HUES64 (cell line): ENCODE measurements around the gene ARGFX. TPM values are rescaled to one million over a fixed set of nuclear protein-coding genes. Genes with fewer than 3 reads are reported as not detected.

Experiments
- H3K27ac ChIP-seq: 2 replicates; pipeline ENCODE4 v1.7.0; 2013; ENCODE audit warnings: low read depth, low read length, inconsistent platforms
- H3K27me3 ChIP-seq: 2 replicates; pipeline ENCODE4 v1.6.1; 2013; ENCODE audit warnings: mild to moderate bottlenecking, low read length; ENCODE audit not compliant: insufficient read depth
- H3K36me3 ChIP-seq: 2 replicates; pipeline ENCODE4 v1.6.1; 2013; ENCODE audit warnings: mild to moderate bottlenecking, low read length; ENCODE audit not compliant: insufficient read depth
- H3K4me1 ChIP-seq: 2 replicates; pipeline ENCODE4 v1.6.1; 2013; ENCODE audit warnings: mild to moderate bottlenecking, low read length, moderate library complexity; ENCODE audit not compliant: insufficient read depth
- H3K4me3 ChIP-seq: 2 replicates; pipeline ENCODE4 v1.5.1; 2013; ENCODE audit warnings: mild to moderate bottlenecking, low read length, moderate library complexity
- H3K9ac ChIP-seq: 2 replicates; pipeline ENCODE4 v1.6.1; 2013; ENCODE audit warnings: mild to moderate bottlenecking, low read depth, low read length
- H3K9me3 ChIP-seq: 2 replicates; pipeline ENCODE4 v1.6.1; 2013; ENCODE audit warnings: low read depth, low read length; ENCODE audit not compliant: insufficient read depth
- WGBS: fragments of 150-250, 120-280 bp; methylation state at CpG from one replicate; pipeline ENCODE4 v1.1.7; 2013; ENCODE audit warnings: missing lambda C conversion rate; 5-methylcytosine and 5-hydroxymethylcytosine counted together
- polyA plus RNA-seq, 2 experiments: library from polyadenylated mRNA; stranded (reverse); fragments of 50-300 nt; gene quantifications; one replicate each; pipeline ENCODE4 v1.2.3, GENCODE V29; 2013

The ARGFX gene
- polyA plus RNA-seq (2013, experiment 1 of 2), result not detected
- polyA plus RNA-seq (2013, experiment 2 of 2), result not detected

- 93% methylated on average over 4 of the region's 5 CpGs for WGBS
- Histone ChIP-seq H3K4me1 (peaks cover 12% of the 10 kb centered on the region), H3K9me3 (no peaks in the 10 kb centered on the region), H3K27me3 (no peaks in the 10 kb centered on the region), H3K27ac (no peak within 1 kb of the TSS), H3K36me3 (no peaks in the 10 kb centered on the region), H3K4me3 (no peak within 1 kb of the TSS), H3K9ac (no peak within 1 kb of the TSS)
Measured at GRCh38 chr3:121567649-121568048, at the start of gene ARGFX. TSS of gene ARGFX (plus strand) at chr3:121567949. CDS start at chr3:121570714, 2,765 bp downstream.

DNA sequence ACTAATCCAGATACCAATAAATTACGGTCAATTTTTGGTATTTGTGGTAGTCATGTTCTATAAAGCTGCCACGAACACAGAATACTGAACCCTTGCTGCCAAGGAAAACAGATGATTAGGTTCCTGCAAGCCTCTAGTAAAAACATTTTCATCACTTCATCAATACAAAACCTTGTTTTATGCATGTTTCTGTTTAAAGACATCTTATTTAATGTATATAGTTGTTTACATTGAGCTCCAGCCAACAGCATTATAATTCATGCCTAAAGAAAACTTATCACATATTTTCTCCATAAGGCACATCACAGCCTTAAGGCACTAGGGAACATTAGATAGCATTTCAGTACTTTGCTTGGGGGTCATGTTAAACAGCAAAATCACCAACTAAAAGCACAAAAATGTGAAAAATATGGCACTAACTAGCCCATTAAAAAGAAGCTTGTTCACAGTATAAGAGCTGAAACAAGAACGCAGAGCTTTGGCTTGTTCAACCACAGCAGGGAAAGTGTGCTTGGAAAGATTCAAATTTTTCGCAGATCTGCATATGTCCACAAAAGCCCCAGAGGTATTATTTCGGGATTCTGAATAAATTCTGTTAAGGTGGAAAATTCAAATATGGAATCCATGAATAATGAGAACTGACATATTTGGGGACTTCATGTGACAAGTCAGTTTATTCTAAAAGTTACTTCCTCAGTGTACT lies 49.6 kb upstream of the ARGFX start:
- H3K27me3 ChIP-seq, result no peaks in the 10 kb centered on the region
- H3K9ac ChIP-seq, result no peak overlapping the region
- no peak overlapping the region for H3K4me3 ChIP-seq
- peaks cover 67% of the 10 kb centered on the region for H3K36me3 ChIP-seq
- no peaks in the 10 kb centered on the region for H3K9me3 ChIP-seq
- 97% methylated on average over 5 of the region's 5 CpGs for WGBS
- no peak overlapping the region for H3K27ac ChIP-seq
- H3K4me1 ChIP-seq, result no peaks in the 10 kb centered on the region

GRCh38 chr3:121520510-121520909 lies 47.2 kb upstream of the ARGFX start:
- no peaks in the 10 kb centered on the region for H3K9me3 ChIP-seq
- peaks cover 82% of the 10 kb centered on the region for H3K36me3 ChIP-seq
- WGBS, result 94% methylated on average over 2 of the region's 3 CpGs
- H3K9ac ChIP-seq, result no peak overlapping the region
- H3K4me1 ChIP-seq, result no peaks in the 10 kb centered on the region
- H3K27me3 ChIP-seq, result no peaks in the 10 kb centered on the region
- H3K4me3 ChIP-seq, result no peak overlapping the region
- no peak overlapping the region for H3K27ac ChIP-seq

DNA sequence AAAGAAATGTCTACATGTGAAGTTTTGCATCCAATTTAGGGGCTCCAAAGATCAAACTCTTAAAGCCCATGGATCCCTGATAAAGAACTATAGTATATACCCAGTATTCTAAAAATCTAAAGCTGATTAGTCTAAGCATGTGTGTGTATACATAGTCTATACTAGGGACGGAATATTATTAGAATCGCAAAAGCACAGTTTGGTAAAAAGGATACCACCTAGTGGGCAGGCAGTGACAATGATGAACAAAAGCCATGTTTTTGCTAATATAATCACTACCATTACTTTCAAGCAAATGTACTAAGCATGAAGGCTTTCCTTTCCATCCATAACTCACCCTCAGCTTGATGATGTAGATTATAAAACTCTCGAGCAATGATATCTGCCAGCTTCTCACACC lies 38.4 kb upstream of the ARGFX start:
- Histone ChIP-seq H3K9ac (no peak overlapping the region), H3K27ac (no peak overlapping the region), H3K4me3 (no peak overlapping the region), H3K36me3 (peaks cover 90% of the 10 kb centered on the region), H3K4me1 (no peaks in the 10 kb centered on the region), H3K27me3 (no peaks in the 10 kb centered on the region), H3K9me3 (no peaks in the 10 kb centered on the region)
- WGBS, result 96% methylated on average over 3 of the region's 3 CpGs

DNA sequence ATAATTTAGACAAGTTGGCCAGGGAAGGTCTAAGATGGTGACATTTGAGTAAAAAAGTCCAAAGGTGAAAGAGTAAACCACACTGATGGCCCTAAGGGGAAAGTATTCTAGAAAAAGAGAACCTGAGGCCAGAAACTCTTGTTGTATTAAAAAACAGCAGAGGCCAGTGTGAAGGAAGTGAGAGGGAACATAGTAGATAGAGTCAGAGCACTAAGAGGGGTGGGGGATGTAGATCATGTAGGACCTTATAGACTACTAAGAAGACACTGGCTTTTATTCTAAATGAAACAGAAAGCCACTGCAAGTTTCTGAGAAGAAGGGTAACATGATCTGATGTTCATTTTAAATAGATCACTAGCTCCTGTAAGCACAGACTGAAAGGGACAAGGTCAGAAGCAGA lies 36.5 kb upstream of the ARGFX start:
- Histone ChIP-seq H3K4me1 (no peaks in the 10 kb centered on the region), H3K36me3 (peaks cover 91% of the 10 kb centered on the region), H3K9me3 (no peaks in the 10 kb centered on the region), H3K27ac (no peak overlapping the region), H3K9ac (no peak overlapping the region), H3K27me3 (no peaks in the 10 kb centered on the region), H3K4me3 (no peak overlapping the region)

DNA sequence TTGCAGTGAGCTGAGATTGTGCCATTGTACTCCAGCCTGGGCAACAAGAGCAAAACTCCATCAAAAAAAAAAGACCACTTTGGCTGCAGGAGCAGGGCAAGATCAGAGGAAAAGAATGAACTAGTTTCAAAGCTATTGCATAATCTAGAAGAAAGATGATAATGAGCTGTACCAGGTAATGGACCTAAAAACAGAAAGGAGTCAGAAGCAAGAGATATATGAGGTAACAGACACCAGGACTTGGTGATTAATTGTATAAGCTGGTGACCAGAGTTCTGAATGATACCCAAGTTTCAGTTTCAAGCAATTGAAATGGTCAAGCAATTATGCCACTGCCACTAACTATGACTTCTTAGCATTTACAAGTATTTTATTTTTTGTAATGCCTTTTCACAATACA lies 24.8 kb upstream of the ARGFX start:
- no peak overlapping the region for H3K4me3 ChIP-seq
- peaks cover 64% of the 10 kb centered on the region for H3K36me3 ChIP-seq

DNA sequence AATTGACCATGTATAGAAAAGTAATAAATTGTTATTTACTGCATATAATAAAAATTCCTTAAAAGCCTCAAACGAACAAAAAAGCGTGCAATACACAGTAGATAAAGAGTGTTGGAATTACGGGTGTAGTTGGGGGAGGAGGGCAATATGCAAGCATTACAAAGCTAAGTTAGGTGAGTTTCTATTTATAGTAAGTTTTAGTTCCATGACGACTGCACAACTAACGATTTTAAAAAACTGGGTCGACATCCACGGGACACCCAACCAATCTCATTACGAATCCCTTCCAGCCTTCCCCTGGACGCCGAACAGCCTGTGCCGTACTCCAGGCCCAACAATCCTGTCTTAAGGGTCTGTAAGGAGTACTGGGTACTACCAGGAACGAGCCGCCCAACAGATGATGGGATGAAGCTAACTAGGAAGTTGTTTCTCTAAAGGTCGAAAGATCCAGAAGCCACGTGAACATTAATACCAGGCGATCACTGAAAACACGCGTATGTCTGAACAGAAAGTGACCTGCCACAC lies 22.6 kb upstream of the ARGFX start:
- peaks cover 6% of the 10 kb centered on the region; the same call in 1 of the 2 replicates for H3K4me1 ChIP-seq
- H3K9me3 ChIP-seq, result no peaks in the 10 kb centered on the region
- H3K4me3 ChIP-seq, result peak overlapping the region; percentile 98
- H3K9ac ChIP-seq, result peak overlapping the region; percentile 92
- peaks cover 42% of the 10 kb centered on the region for H3K36me3 ChIP-seq
- peak overlapping the region; percentile 60 for H3K27ac ChIP-seq
- WGBS, result 10% methylated on average over 18 of the region's 18 CpGs
- H3K27me3 ChIP-seq, result no peaks in the 10 kb centered on the region

More for the DNA sequence above, 24.8 kb upstream of the ARGFX start:
- Histone ChIP-seq H3K27me3 (no peaks in the 10 kb centered on the region), H3K4me1 (peaks cover 6% of the 10 kb centered on the region; the same call in 1 of the 2 replicates), H3K27ac (no peak overlapping the region), H3K9ac (no peak overlapping the region), H3K9me3 (no peaks in the 10 kb centered on the region)

- H3K4me3 ChIP-seq, result peak within 1 kb of the TSS; percentile 98
- H3K4me1 ChIP-seq, result peaks cover 6% of the 10 kb centered on the region; the same call in 1 of the 2 replicates
- under 1% methylated on average over 41 of the region's 42 CpGs for WGBS
- no peaks in the 10 kb centered on the region for H3K9me3 ChIP-seq
- peak within 1 kb of the TSS; percentile 60 for H3K27ac ChIP-seq
- H3K27me3 ChIP-seq, result no peaks in the 10 kb centered on the region
- H3K9ac ChIP-seq, result peak within 1 kb of the TSS; percentile 92
- H3K36me3 ChIP-seq, result peaks cover 35% of the 10 kb centered on the region
Measured at GRCh38 chr3:121545574-121546455, 21.9 kb upstream of the ARGFX start, which contains the start of gene POLQ. TSS of gene POLQ (minus strand) at chr3:121545988. CDS start at chr3:121545877, 111 bp downstream.

DNA sequence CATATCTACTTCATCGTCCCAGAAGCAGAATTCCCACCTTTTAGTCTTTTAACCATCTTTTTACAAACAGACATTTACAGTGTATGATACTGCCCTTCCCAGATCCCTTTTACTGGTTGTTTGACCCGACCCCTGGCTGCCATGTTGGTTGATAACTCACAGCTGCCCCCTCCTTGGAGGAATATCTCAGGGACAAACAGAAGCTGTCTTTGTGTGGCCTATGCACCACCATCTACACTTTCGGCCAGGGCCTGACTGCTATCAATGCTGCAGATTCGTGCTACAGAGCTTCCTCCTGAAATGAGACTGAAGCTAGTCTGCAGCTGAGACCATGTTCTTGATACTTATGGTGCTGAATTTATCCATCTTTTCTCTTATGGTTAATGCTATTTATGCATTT lies 15.4 kb upstream of the ARGFX start:
- H3K4me3 ChIP-seq, result no peak overlapping the region
- no peaks in the 10 kb centered on the region for H3K9me3 ChIP-seq
- no peaks in the 10 kb centered on the region for H3K36me3 ChIP-seq
- WGBS, result 86% methylated on average over 4 of the region's 4 CpGs
- H3K4me1 ChIP-seq, result no peaks in the 10 kb centered on the region
- H3K27me3 ChIP-seq, result no peaks in the 10 kb centered on the region
- H3K9ac ChIP-seq, result no peak overlapping the region
- no peak overlapping the region for H3K27ac ChIP-seq

- Histone ChIP-seq H3K4me1 (no peaks in the 10 kb centered on the region), H3K36me3 (no peaks in the 10 kb centered on the region), H3K27ac (no peak overlapping the region), H3K9me3 (no peaks in the 10 kb centered on the region), H3K4me3 (no peak overlapping the region), H3K9ac (no peak overlapping the region), H3K27me3 (no peaks in the 10 kb centered on the region)
- 94% methylated on average over 2 of the region's 3 CpGs for WGBS
Measured at GRCh38 chr3:121552797-121553196, 15.0 kb upstream of the ARGFX start.

GRCh38 chr3:121557426-121557934 lies 10.3 kb upstream of the ARGFX start:
- Histone ChIP-seq H3K27ac (no peak overlapping the region), H3K9me3 (no peaks in the 10 kb centered on the region), H3K36me3 (no peaks in the 10 kb centered on the region), H3K4me3 (no peak overlapping the region), H3K27me3 (no peaks in the 10 kb centered on the region), H3K4me1 (peaks cover 11% of the 10 kb centered on the region; the same call in 1 of the 2 replicates), H3K9ac (no peak overlapping the region)
- 96% methylated on average over 5 of the region's 5 CpGs for WGBS
